Liver (tissue), 9 donors: ENCODE data around the gene PITPNM1. TPM values are rescaled to one million over a fixed set of nuclear protein-coding genes. Genes with fewer than 3 reads are reported as not detected.
"Not testable (repeated sequence)": the region's sequence is repeated elsewhere in the genome, so short reads cannot be mapped to it uniquely, and the experiment has no call there.

Source experiments
- DNase-seq: peaks from one replicate; pipeline ENCODE4 v3.0.0-alpha.2; 2017; ENCODE audit warnings: low spot score
- H3K27ac ChIP-seq, 2 donors: one replicate each; pipeline ENCODE4 v1.7.0; 2013; ENCODE audit warnings: inconsistent platforms in 2 of 2, low read length in 2 of 2, control low read depth in 1 of 2, low read depth in 1 of 2, mild to moderate bottlenecking in 1 of 2
- H3K27me3 ChIP-seq, 4 donors: one replicate each; pipeline versions ENCODE4 v1.6.1 to v1.7.0; 2013; ENCODE audit warnings: low read length in 3 of 4, inconsistent platforms in 1 of 4, mild to moderate bottlenecking in 1 of 4, moderate library complexity in 1 of 4; ENCODE audit not compliant: control insufficient read depth in 4 of 4, insufficient read depth in 4 of 4
- H3K36me3 ChIP-seq, 4 donors: one replicate each; pipeline versions ENCODE4 v1.6.1 to v1.7.0; 2013; ENCODE audit warnings: low read length in 3 of 4, mild to moderate bottlenecking in 3 of 4, low read depth in 1 of 4, moderate library complexity in 1 of 4; ENCODE audit not compliant: control insufficient read depth in 4 of 4, insufficient read depth in 3 of 4
- H3K4me1 ChIP-seq, 4 donors: one replicate each; pipeline versions ENCODE4 v1.6.1 to v1.7.0; 2013; ENCODE audit warnings: low read length in 3 of 4, mild to moderate bottlenecking in 3 of 4, moderate library complexity in 1 of 4; ENCODE audit not compliant: control insufficient read depth in 4 of 4, insufficient read depth in 4 of 4
- H3K4me3 ChIP-seq, 3 donors: one replicate each; pipeline versions ENCODE4 v1.6.1 to v1.7.0; 2013; ENCODE audit warnings: low read length in 3 of 3, control low read depth in 1 of 3, low read depth in 1 of 3, mild to moderate bottlenecking in 1 of 3
- H3K9ac ChIP-seq, 2 donors: one replicate each; pipeline ENCODE4 v1.7.0; 2013; ENCODE audit warnings: low read length in 2 of 2, mild to moderate bottlenecking in 2 of 2, moderate library complexity in 2 of 2, control low read depth in 1 of 2, low read depth in 1 of 2
- H3K9me3 ChIP-seq, 4 donors: one replicate each; pipeline versions ENCODE4 v1.6.1 to v1.7.0; 2013; ENCODE audit warnings: low read length in 3 of 4; ENCODE audit not compliant: control insufficient read depth in 4 of 4
- ATF3 ChIP-seq: IDR thresholded peaks from 2 replicates; pipeline ENCODE4 v1.6.1; 2016; ENCODE audit warnings: antibody characterized with exemption
- CTCF ChIP-seq: fragments of 150-350 bp; IDR thresholded peaks from 2 replicates; pipeline ENCODE4 v1.5.1; 2017; ENCODE audit warnings: improper control_type of control experiment, low read depth, low read length; ENCODE audit not compliant: missing input control
- EGR1 ChIP-seq, 2 donors: IDR thresholded peaks; 2 replicates each; pipeline ENCODE4 v1.6.1; 2016 to 2018; ENCODE audit warnings: antibody characterized with exemption in 2 of 2, low read depth in 2 of 2
- FOXA1 ChIP-seq: IDR thresholded peaks from 2 replicates; pipeline ENCODE4 v1.6.1; 2016; ENCODE audit warnings: antibody characterized with exemption
- FOXA2 ChIP-seq: IDR thresholded peaks from 2 replicates; pipeline ENCODE4 v1.6.1; 2016; ENCODE audit warnings: antibody characterized with exemption
- GABPA ChIP-seq, 2 donors: IDR thresholded peaks in 1 of 2; conservative IDR thresholded peaks in 1 of 2; 2 replicates each; pipeline ENCODE4 v1.6.1; 2016; ENCODE audit warnings: antibody characterized with exemption in 2 of 2, mild to moderate bottlenecking in 1 of 2, moderate library complexity in 1 of 2
- HNF4A ChIP-seq, 2 donors: conservative IDR thresholded peaks; 2 replicates each; pipeline ENCODE4 v1.6.1; 2016; ENCODE audit warnings: antibody characterized with exemption in 2 of 2, mild to moderate bottlenecking in 2 of 2
- HNF4G ChIP-seq: IDR thresholded peaks from 2 replicates; pipeline ENCODE4 v1.6.1; 2016; ENCODE audit warnings: antibody characterized with exemption
- JUND ChIP-seq, 2 donors: IDR thresholded peaks; 2 replicates each; pipeline ENCODE4 v1.6.1; 2016; ENCODE audit warnings: antibody characterized with exemption in 2 of 2
- MAX ChIP-seq: IDR thresholded peaks from 2 replicates; pipeline ENCODE4 v1.6.1; 2016; ENCODE audit warnings: antibody characterized with exemption
- NR2F2 ChIP-seq: IDR thresholded peaks from 2 replicates; pipeline ENCODE4 v1.6.1; 2016; ENCODE audit warnings: antibody characterized with exemption
- RAD21 ChIP-seq, 2 donors: IDR thresholded peaks; 2 replicates each; pipeline ENCODE4 v1.6.1; 2016; ENCODE audit warnings: antibody characterized with exemption in 2 of 2, mild to moderate bottlenecking in 2 of 2
- REST ChIP-seq: IDR thresholded peaks from 2 replicates; pipeline ENCODE4 v1.6.1; 2016; ENCODE audit warnings: antibody characterized with exemption, mild to moderate bottlenecking
- RXRA ChIP-seq, 2 donors: IDR thresholded peaks; 2 replicates each; pipeline ENCODE4 v1.6.1; 2017 to 2018; ENCODE audit warnings: antibody characterized with exemption in 2 of 2, mild to moderate bottlenecking in 1 of 2
- SP1 ChIP-seq: IDR thresholded peaks from 2 replicates; pipeline ENCODE4 v1.6.1; 2018; ENCODE audit warnings: antibody characterized with exemption, mild to moderate bottlenecking
- TAF1 ChIP-seq: conservative IDR thresholded peaks from 2 replicates; pipeline ENCODE4 v1.6.1; 2016; ENCODE audit warnings: antibody characterized with exemption, mild to moderate bottlenecking
- YY1 ChIP-seq: IDR thresholded peaks from 2 replicates; pipeline ENCODE4 v1.6.1; 2016; ENCODE audit warnings: antibody characterized with exemption, mild to moderate bottlenecking
- ZBTB33 ChIP-seq: IDR thresholded peaks from 2 replicates; pipeline ENCODE4 v1.6.1; 2016; ENCODE audit warnings: antibody characterized with exemption
- WGBS: extraction: QIAGEN DNeasy Blood & Tissue Kit; methylation state at CpG from one replicate; pipeline ENCODE4 v1.1.7; 2013; 5-methylcytosine and 5-hydroxymethylcytosine counted together
- polyA plus RNA-seq, 2 donors: library from polyadenylated mRNA; stranded (reverse) in 1 of 2; unstranded in 1 of 2; fragments of 200-250 nt in 1 of 2; fragments of >200 nt in 1 of 2; fragmentation: Nextera tagmentation in 1 of 2; extraction: Ambion mirVana in 1 of 2; gene quantifications; one replicate each; pipeline versions ENCODE4 v1.2.1 to v1.2.3, GENCODE V29; 2013 to 2015
- total RNA-seq, 2 donors: library from RNA; depleted of rRNA; stranded (reverse); fragments of >200 nt; gene quantifications; one replicate each; pipeline ENCODE4 v1.2.3, GENCODE V29; 2014
- donor health status: healthy.
- donor health status: healthy.
- donor health status: healthy.
- donor health status: healthy.
- donor health status: healthy.

The PITPNM1 gene
- total and polyA plus RNA-seq, 4 donors = 1.3 to 9.3 (median 5.1) TPM

GRCh38 chr11:67548555-67549110, 43.5 kb upstream of the PITPNM1 start:
- Histone ChIP-seq H3K4me1 (peaks cover 8 to 9% (median 9%) of the 10 kb centered on the region in 4 donors), H3K27me3 (no peaks in the 10 kb centered on the region), H3K9me3 (no peaks in the 10 kb centered on the region), H3K4me3 (no peak overlapping the region), H3K36me3 (no peaks in the 10 kb centered on the region), H3K9ac (no peak overlapping the region), H3K27ac (peak overlapping the region in 1 of 2 donors; percentile 27)
- TF ChIP-seq ZBTB33 (no peak), FOXA2 (peak; percentile 74), JUND (IDR thresholded peaks at IDR 0.05) (peak; percentile 43 to 81), YY1 (no peak), RXRA (IDR thresholded peaks at IDR 0.05) (peak; percentile 77 to 87), CTCF (no peak), EGR1 (IDR thresholded peaks at IDR 0.05; ENCODE audit: low read depth in 2 of 2) (no peak), HNF4G (peak; percentile 46), TAF1 (no peak), MAX (no peak), ATF3 (no peak), NR2F2 (no peak), FOXA1 (no peak), REST (peak; percentile 46), GABPA (IDR thresholded peaks at IDR 0.05 in 1 of 2, conservative IDR thresholded peaks at IDR 0.05 in 1 of 2) (no peak), HNF4A (conservative IDR thresholded peaks at IDR 0.05) (peak; percentile 64 to 69), RAD21 (IDR thresholded peaks at IDR 0.05) (peak; percentile 13 to 17), SP1 (peak; percentile 89)
- no peak for DNase-seq
- WGBS = 46% methylated on average over 9 of the region's 9 CpGs

GRCh38 chr11:67548112-67548511, 42.9 kb upstream of the PITPNM1 start:
- not testable (repeated sequence) for DNase-seq, H3K9ac ChIP-seq, H3K4me3 ChIP-seq, H3K27me3 ChIP-seq, H3K36me3 ChIP-seq, H3K4me1 ChIP-seq, H3K9me3 ChIP-seq, H3K27ac ChIP-seq
- WGBS = 45% methylated on average over 4 of the region's 4 CpGs
